Stimulated activated memory B cell treated with anti-CD40 and anti-IgM and Interleukin-4, amounts not matched to agents 10 μg/mL and 1 μg/mL and 100 μg/mL, for 72 hours (primary cell): ENCODE data around the gene GATA2.
A peak's percentile ranks its signal among the peaks of the same experiment; 100 is the strongest.

Experiments
- ATAC-seq: fragments of 150-1000 bp; cut with Tn5 transposase; 2 replicates; pipeline ENCODE4 v1.10.0; 2021
- H3K27ac Mint-ChIP-seq: one replicate; pipeline ENCODE4 v1.8.0; 2022; ENCODE audit warnings: mild to moderate bottlenecking, mixed read lengths
- H3K27me3 Mint-ChIP-seq: one replicate; pipeline ENCODE4 v1.8.0; 2022; ENCODE audit warnings: mixed read lengths
- H3K36me3 Mint-ChIP-seq: one replicate; pipeline ENCODE4 v1.8.0; 2022; ENCODE audit warnings: mixed read lengths
- H3K4me1 Mint-ChIP-seq: one replicate; pipeline ENCODE4 v1.8.0; 2022; ENCODE audit warnings: mixed read lengths
- H3K4me3 Mint-ChIP-seq: one replicate; pipeline ENCODE4 v1.8.0; 2022; ENCODE audit warnings: mild to moderate bottlenecking, moderate library complexity, mixed read lengths
- H3K9me3 Mint-ChIP-seq: one replicate; pipeline ENCODE4 v1.8.0; 2022; ENCODE audit warnings: mixed read lengths

The GATA2 gene

GRCh38 chr3:128486205-128486628 lies 6.8 kb downstream of the GATA2 start:
- ATAC-seq: no peak
- H3K27ac Mint-ChIP-seq: no peak overlapping the region
- peak overlapping the region; percentile 73 for H3K4me3 Mint-ChIP-seq
- no peaks in the 10 kb centered on the region for H3K9me3 Mint-ChIP-seq
- H3K27me3 Mint-ChIP-seq: peaks cover 98% of the 10 kb centered on the region
- H3K36me3 Mint-ChIP-seq: no peaks in the 10 kb centered on the region
- peaks cover 59% of the 10 kb centered on the region for H3K4me1 Mint-ChIP-seq

- no peaks in the 10 kb centered on the region for H3K9me3 Mint-ChIP-seq
- no peak overlapping the region for H3K4me3 Mint-ChIP-seq
- ATAC-seq: no peak
Measured at GRCh38 chr3:128485282-128486204, 7.5 kb downstream of the GATA2 start.

DNA sequence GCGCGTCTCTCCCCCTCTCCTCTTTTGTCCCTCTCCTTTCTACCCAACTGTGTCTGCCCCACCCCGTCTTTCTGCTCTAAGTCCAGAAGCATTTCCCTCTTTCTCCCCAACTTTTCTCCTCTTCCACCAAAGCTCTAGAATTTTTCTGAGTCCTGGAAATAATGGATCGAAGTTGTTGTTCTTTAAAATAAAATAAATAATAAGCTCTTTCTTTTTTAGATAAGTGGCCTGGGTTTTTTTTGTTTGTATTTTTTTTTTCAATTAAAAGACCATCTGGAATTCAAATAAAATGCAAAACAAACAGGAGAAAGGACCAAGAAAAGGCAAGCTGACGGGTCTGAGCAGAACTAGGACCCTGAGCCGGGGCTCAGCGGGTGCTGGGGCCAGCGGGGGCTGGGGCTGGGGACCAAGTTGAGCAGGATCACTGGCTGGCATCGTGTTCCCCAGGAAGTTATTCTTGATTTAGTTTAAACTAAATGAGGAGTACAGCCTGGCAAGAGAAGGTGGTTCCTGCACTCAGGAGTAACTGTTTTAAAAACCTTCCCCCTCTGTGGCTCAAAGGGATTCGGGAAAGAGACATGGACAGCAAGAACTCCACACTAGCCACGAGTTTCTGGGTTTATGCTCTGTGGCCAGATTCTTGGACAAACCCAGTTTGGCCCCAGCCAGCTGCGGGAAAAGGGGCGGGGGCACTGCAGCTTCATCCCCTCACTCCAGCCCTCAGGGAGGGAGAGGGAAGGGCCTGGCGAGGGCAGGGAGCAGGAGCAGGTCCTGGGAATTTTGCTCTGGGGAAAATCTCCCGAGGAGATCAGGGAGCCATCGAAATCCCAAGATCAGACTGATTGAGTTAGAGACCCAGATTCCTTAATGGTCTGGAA lies 8.4 kb downstream of the GATA2 start:
- Mint-ChIP-seq H3K27me3 (peaks cover 98% of the 10 kb centered on the region), H3K4me3 (no peak overlapping the region), H3K4me1 (peaks cover 51% of the 10 kb centered on the region), H3K36me3 (no peaks in the 10 kb centered on the region), H3K9me3 (no peaks in the 10 kb centered on the region), H3K27ac (no peak overlapping the region)
- no peak for ATAC-seq

More at GRCh38 chr3:128485282-128486204, 7.5 kb downstream of the GATA2 start:
- Mint-ChIP-seq H3K4me1 (peaks cover 59% of the 10 kb centered on the region), H3K27ac (no peak overlapping the region), H3K27me3 (peaks cover 98% of the 10 kb centered on the region), H3K36me3 (no peaks in the 10 kb centered on the region)

DNA sequence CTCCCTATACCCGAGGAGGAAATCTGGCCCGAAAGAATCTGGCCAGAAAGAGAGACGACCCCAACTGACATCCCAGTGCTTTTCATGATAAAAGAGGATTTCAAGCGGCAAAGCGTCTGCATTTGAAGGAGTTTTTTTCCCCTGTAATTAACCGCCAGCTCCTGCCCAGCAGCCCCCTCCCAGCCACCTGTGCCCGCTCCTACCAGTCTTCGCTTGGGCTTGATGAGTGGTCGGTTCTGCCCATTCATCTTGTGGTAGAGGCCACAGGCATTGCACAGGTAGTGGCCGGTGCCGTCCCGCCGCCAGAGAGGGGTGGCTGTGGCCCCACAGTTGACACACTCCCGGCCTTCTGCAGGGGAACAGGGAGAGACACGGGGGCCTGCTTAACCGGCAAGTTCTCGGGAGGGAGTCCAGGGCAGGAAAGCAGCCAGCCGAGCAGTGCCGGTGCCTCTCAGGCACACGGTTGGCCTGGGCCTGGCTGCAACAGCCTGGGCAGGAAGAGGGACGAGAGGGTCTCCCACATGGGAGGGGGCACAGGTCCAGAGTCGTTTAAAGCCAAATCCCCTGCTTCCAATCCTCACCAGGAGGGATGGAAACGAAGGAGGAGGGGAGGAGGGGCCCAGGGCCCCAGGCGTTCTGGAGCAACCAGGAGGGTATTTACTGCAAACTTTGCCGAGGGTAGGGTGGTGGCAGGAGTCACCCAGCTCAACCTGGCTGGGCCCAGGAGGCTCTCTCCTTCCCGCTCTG lies 9.2 kb downstream of the GATA2 start:
- Mint-ChIP-seq H3K4me1 (peaks cover 48% of the 10 kb centered on the region), H3K27ac (no peak overlapping the region), H3K27me3 (peaks cover 98% of the 10 kb centered on the region), H3K4me3 (no peak overlapping the region), H3K9me3 (no peaks in the 10 kb centered on the region), H3K36me3 (no peaks in the 10 kb centered on the region)
- no peak for ATAC-seq

GRCh38 chr3:128482666-128483656 lies 10.0 kb downstream of the GATA2 start:
- no peak for ATAC-seq
- Mint-ChIP-seq H3K27ac (no peak overlapping the region), H3K4me3 (no peak overlapping the region), H3K4me1 (peaks cover 39% of the 10 kb centered on the region), H3K9me3 (no peaks in the 10 kb centered on the region), H3K36me3 (no peaks in the 10 kb centered on the region), H3K27me3 (peaks cover 96% of the 10 kb centered on the region)

DNA sequence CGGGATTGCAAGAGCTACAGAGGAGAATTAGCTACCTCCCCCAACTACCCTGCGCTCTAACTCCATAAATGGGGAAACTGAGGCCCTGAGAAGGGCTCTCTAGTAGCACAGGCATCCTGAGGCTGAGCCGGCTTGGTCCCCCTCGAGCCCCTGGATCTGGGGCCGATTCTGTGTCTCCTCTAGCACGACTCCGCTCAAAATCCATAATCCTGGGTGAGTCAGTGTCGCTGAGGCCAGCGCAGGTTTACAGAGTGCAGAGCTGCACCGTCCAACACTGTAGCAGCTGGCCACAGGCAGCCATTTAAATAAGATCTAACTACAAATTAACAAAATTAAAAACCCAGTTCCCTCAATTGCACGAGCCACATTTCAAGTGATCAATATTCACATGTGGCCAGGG lies 10.8 kb downstream of the GATA2 start:
- no peak overlapping the region for H3K27ac Mint-ChIP-seq
- H3K27me3 Mint-ChIP-seq: peaks cover 96% of the 10 kb centered on the region
- peaks cover 33% of the 10 kb centered on the region for H3K4me1 Mint-ChIP-seq
- H3K9me3 Mint-ChIP-seq: no peaks in the 10 kb centered on the region
- no peak overlapping the region for H3K4me3 Mint-ChIP-seq
- no peak for ATAC-seq
- no peaks in the 10 kb centered on the region for H3K36me3 Mint-ChIP-seq

- no peaks in the 10 kb centered on the region for H3K36me3 Mint-ChIP-seq
- ATAC-seq: no peak
- H3K27ac Mint-ChIP-seq: no peak overlapping the region
- no peaks in the 10 kb centered on the region for H3K9me3 Mint-ChIP-seq
- H3K4me3 Mint-ChIP-seq: no peak overlapping the region
- H3K27me3 Mint-ChIP-seq: peaks cover 95% of the 10 kb centered on the region
- peaks cover 26% of the 10 kb centered on the region for H3K4me1 Mint-ChIP-seq
Measured at GRCh38 chr3:128481438-128481942, 11.5 kb downstream of the GATA2 start.

- H3K36me3 Mint-ChIP-seq: no peaks in the 10 kb centered on the region
- no peaks in the 10 kb centered on the region for H3K9me3 Mint-ChIP-seq
- H3K4me1 Mint-ChIP-seq: peaks cover 20% of the 10 kb centered on the region
- no peak overlapping the region for H3K27ac Mint-ChIP-seq
- no peak overlapping the region for H3K4me3 Mint-ChIP-seq
- ATAC-seq: no peak
- H3K27me3 Mint-ChIP-seq: peaks cover 88% of the 10 kb centered on the region
Measured at GRCh38 chr3:128480717-128481437, 12.1 kb downstream of the GATA2 start.

- peaks cover 20% of the 10 kb centered on the region for H3K4me1 Mint-ChIP-seq
- peaks cover 85% of the 10 kb centered on the region for H3K27me3 Mint-ChIP-seq
- H3K4me3 Mint-ChIP-seq: no peak overlapping the region
- H3K36me3 Mint-ChIP-seq: no peaks in the 10 kb centered on the region
- H3K27ac Mint-ChIP-seq: no peak overlapping the region
- no peak for ATAC-seq
- no peaks in the 10 kb centered on the region for H3K9me3 Mint-ChIP-seq
Measured at GRCh38 chr3:128480278-128480677, 12.7 kb downstream of the GATA2 start.

- H3K9me3 Mint-ChIP-seq: no peaks in the 10 kb centered on the region
- ATAC-seq: no peak
- no peaks in the 10 kb centered on the region for H3K36me3 Mint-ChIP-seq
- peaks cover 20% of the 10 kb centered on the region for H3K4me1 Mint-ChIP-seq
- no peak overlapping the region for H3K4me3 Mint-ChIP-seq
- H3K27me3 Mint-ChIP-seq: peaks cover 85% of the 10 kb centered on the region
- no peak overlapping the region for H3K27ac Mint-ChIP-seq
Measured at GRCh38 chr3:128479558-128480086, 13.4 kb downstream of the GATA2 start.

DNA sequence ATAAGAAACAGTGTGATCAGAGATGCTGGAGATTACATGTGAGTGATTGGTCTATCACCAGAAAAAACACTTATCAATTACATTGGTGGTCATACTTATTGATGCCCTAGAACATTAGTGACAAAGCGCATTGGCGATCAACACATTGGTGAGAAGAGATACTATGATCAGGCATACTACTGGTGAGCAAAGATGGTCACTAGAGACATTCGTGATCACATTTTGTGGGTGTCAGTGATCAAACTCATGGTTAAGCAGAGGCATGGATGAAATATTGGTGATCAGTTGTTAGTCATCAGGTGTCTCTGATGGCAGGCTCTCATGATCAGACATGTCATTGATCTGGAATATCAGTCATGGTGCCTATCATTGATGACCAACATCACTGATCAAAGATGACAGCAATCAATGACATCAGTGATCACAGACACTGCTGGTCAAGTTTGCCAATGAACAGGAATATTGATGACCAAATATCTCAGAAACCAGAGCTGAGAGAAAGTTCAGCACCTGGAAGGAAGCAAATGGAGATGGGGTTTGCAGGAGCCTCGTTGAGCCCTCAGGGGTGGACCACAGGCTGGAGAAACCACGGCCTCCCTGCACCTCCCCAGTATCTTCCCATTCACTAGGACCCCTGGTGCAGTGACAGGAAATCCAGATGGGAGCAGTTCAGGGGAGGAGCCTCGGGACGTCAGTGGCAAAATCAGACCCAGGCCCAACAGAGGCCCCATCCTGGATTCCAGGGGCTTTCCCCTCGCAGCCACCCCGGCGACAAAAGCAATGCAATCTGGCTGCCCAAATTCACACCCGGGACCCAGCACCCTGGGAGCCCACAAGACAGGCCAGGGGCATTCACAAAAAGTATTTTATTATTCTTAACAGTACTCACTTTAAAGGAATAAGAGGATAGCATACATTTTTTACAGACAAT lies 14.2 kb downstream of the GATA2 start:
- peaks cover 17% of the 10 kb centered on the region for H3K4me1 Mint-ChIP-seq
- no peaks in the 10 kb centered on the region for H3K36me3 Mint-ChIP-seq
- no peak for ATAC-seq
- H3K27me3 Mint-ChIP-seq: peaks cover 82% of the 10 kb centered on the region
- no peak overlapping the region for H3K27ac Mint-ChIP-seq
- H3K4me3 Mint-ChIP-seq: no peak overlapping the region
- no peaks in the 10 kb centered on the region for H3K9me3 Mint-ChIP-seq

GRCh38 chr3:128476659-128477058 lies 16.3 kb downstream of the GATA2 start:
- H3K4me1 Mint-ChIP-seq: no peaks in the 10 kb centered on the region
- H3K27me3 Mint-ChIP-seq: peaks cover 82% of the 10 kb centered on the region
- H3K36me3 Mint-ChIP-seq: no peaks in the 10 kb centered on the region
- no peaks in the 10 kb centered on the region for H3K9me3 Mint-ChIP-seq
- ATAC-seq: no peak
- H3K27ac Mint-ChIP-seq: no peak overlapping the region
- no peak overlapping the region for H3K4me3 Mint-ChIP-seq
